Measurements from ENCODE around the gene PARP9. TPM values are rescaled to one million over a fixed set of nuclear protein-coding genes. Genes with fewer than 3 reads are reported as not detected.

Gene PARP9
- total RNA-seq, 4 donors from 2014 or later, result 8.3 to 13.1 (median 11.2) TPM

- peak overlapping the region; percentile 90 for H3K4me3 ChIP-seq
- peaks cover 32% of the 10 kb centered on the region for H3K36me3 ChIP-seq
- peak overlapping the region; percentile 95 for H3K27ac ChIP-seq
- H3K27me3 ChIP-seq, result no peaks in the 10 kb centered on the region
- TF ChIP-seq POLR2AphosphoS5 (IDR thresholded peaks at IDR 0.05), result no peak
- TF ChIP-seq EP300 (IDR thresholded peaks at IDR 0.05), result no peak
- TF ChIP-seq POLR2A (IDR thresholded peaks at IDR 0.05), result no peak
- TF ChIP-seq CTCF (IDR thresholded peaks at IDR 0.05), result no peak
- WGBS, result 40% methylated on average over 5 of the region's 5 CpGs
- peaks cover 35% of the 10 kb centered on the region for H3K4me1 ChIP-seq
- H3K9me3 ChIP-seq, result no peaks in the 10 kb centered on the region
- no peak for DNase-seq (ENCODE audit: low spot score in 2 of 2)
Observed at GRCh38 chr3:122562923-122563716, 980 bp downstream of the PARP9 start.

- no peak overlapping the region for H3K27ac ChIP-seq
- peaks cover 33% of the 10 kb centered on the region for H3K4me1 ChIP-seq
- H3K4me3 ChIP-seq, result no peak overlapping the region
- H3K36me3 ChIP-seq, result peaks cover 31% of the 10 kb centered on the region
- TF ChIP-seq POLR2AphosphoS5 (IDR thresholded peaks at IDR 0.05) (no peak), EP300 (IDR thresholded peaks at IDR 0.05) (no peak), POLR2A (IDR thresholded peaks at IDR 0.05) (no peak), CTCF (IDR thresholded peaks at IDR 0.05) (peak in 1 of 2 donors; percentile 37)
- no peaks in the 10 kb centered on the region for H3K27me3 ChIP-seq
- DNase-seq (ENCODE audit: low spot score in 2 of 2), result no peak
- H3K9me3 ChIP-seq, result no peaks in the 10 kb centered on the region
- WGBS, result 96% methylated on average over 1 of the region's 1 CpG
Observed at GRCh38 chr3:122560680-122561079, 3.4 kb downstream of the PARP9 start.

- no peak overlapping the region for H3K4me3 ChIP-seq
- H3K36me3 ChIP-seq, result peaks cover 39% of the 10 kb centered on the region
- H3K27me3 ChIP-seq, result no peaks in the 10 kb centered on the region
- WGBS, result 88% methylated on average over 3 of the region's 3 CpGs
- H3K9me3 ChIP-seq, result no peaks in the 10 kb centered on the region
- peaks cover 25% of the 10 kb centered on the region for H3K4me1 ChIP-seq
- DNase-seq (ENCODE audit: low spot score in 2 of 2), result no peak
- H3K27ac ChIP-seq, result no peak overlapping the region
- TF ChIP-seq POLR2A (IDR thresholded peaks at IDR 0.05) (no peak), EP300 (IDR thresholded peaks at IDR 0.05) (no peak), CTCF (IDR thresholded peaks at IDR 0.05) (no peak), POLR2AphosphoS5 (IDR thresholded peaks at IDR 0.05) (no peak)
Observed at GRCh38 chr3:122559906-122560305, 4.2 kb downstream of the PARP9 start.

GRCh38 chr3:122558605-122559004 lies 5.5 kb downstream of the PARP9 start:
- peaks cover 19% of the 10 kb centered on the region for H3K4me1 ChIP-seq
- DNase-seq (ENCODE audit: low spot score in 2 of 2), result no peak
- H3K9me3 ChIP-seq, result no peaks in the 10 kb centered on the region
- H3K27me3 ChIP-seq, result no peaks in the 10 kb centered on the region
- H3K27ac ChIP-seq, result no peak overlapping the region
- H3K36me3 ChIP-seq, result peaks cover 49% of the 10 kb centered on the region
- no peak overlapping the region for H3K4me3 ChIP-seq
- TF ChIP-seq POLR2AphosphoS5 (IDR thresholded peaks at IDR 0.05) (no peak), CTCF (IDR thresholded peaks at IDR 0.05) (no peak), POLR2A (IDR thresholded peaks at IDR 0.05) (no peak), EP300 (IDR thresholded peaks at IDR 0.05) (no peak)
- 86% methylated on average over 5 of the region's 6 CpGs for WGBS

GRCh38 chr3:122557356-122557755 lies 6.7 kb downstream of the PARP9 start:
- peaks cover 51% of the 10 kb centered on the region for H3K36me3 ChIP-seq
- WGBS, result 95% methylated on average over 5 of the region's 5 CpGs
- H3K4me1 ChIP-seq, result peaks cover 6% of the 10 kb centered on the region
- no peak overlapping the region for H3K4me3 ChIP-seq
- no peaks in the 10 kb centered on the region for H3K9me3 ChIP-seq
- DNase-seq (ENCODE audit: low spot score in 2 of 2), result no peak
- no peaks in the 10 kb centered on the region for H3K27me3 ChIP-seq
- no peak overlapping the region for H3K27ac ChIP-seq
- no peak for TF ChIP-seq CTCF (IDR thresholded peaks at IDR 0.05)
- no peak for TF ChIP-seq EP300 (IDR thresholded peaks at IDR 0.05)
- TF ChIP-seq POLR2AphosphoS5 (IDR thresholded peaks at IDR 0.05), result no peak
- TF ChIP-seq POLR2A (IDR thresholded peaks at IDR 0.05), result no peak

Measured in suprapubic skin (tissue), 4 donors.